Right lobe of liver (tissue), 6 donors: ENCODE measurements around the gene NANOGP8. TPM values are rescaled to one million over a fixed set of nuclear protein-coding genes. Genes with fewer than 3 reads are reported as not detected.
A peak's percentile ranks its signal among the peaks of the same experiment; 100 is the strongest.

Source experiments
- ATAC-seq, 4 donors: fragments of 200-7000 bp; cut with Tn5 transposase; one replicate each; pipeline ENCODE4 v1.9.1; 2020; ENCODE audit warnings: mild to moderate bottlenecking in 4 of 4, moderate library complexity in 4 of 4
- DNase-seq, 3 donors: peaks; one replicate each; pipeline ENCODE4 v3.0.0-alpha.2; 2020
- H3K27ac ChIP-seq, 3 donors: fragments of 200-600 bp; one replicate each; pipeline ENCODE4 v1.8.0; 2022
- H3K27me3 ChIP-seq, 2 donors: fragments of 200-600 bp; one replicate each; pipeline ENCODE4 v1.8.0; 2022
- H3K36me3 ChIP-seq, 4 donors: fragments of 200-600 bp; sonication (generic) in 1 of 4; one replicate each; pipeline versions ENCODE4 v1.5.1 to v1.8.0; 2017 to 2022; ENCODE audit warnings: control low read depth in 1 of 4
- H3K4me1 ChIP-seq, 4 donors: fragments of 200-600 bp; sonication (generic) in 1 of 4; one replicate each; pipeline versions ENCODE4 v1.5.1 to v1.8.0; 2017 to 2022; ENCODE audit warnings: control low read depth in 1 of 4
- H3K4me3 ChIP-seq, 3 donors: fragments of 200-600 bp; one replicate each; pipeline ENCODE4 v1.8.0; 2022
- H3K9me3 ChIP-seq, 4 donors: fragments of 200-600 bp; sonication (generic) in 1 of 4; one replicate each; pipeline versions ENCODE4 v1.5.1 to v1.8.0; 2017 to 2022; ENCODE audit warnings: control low read depth in 1 of 4
- POLR2A ChIP-seq: fragments of 450-650 bp; IDR thresholded peaks from one replicate; pipeline ENCODE4 v1.6.1; 2017; ENCODE audit warnings: antibody characterized with exemption, mild to moderate bottlenecking
- WGBS: methylation state at CpG from one replicate; pipeline ENCODE4 v1.1.6; 2018; ENCODE audit warnings: low coverage, low lambda C conversion rate; ENCODE audit not compliant: insufficient coverage; ENCODE audit errors: missing lambda C conversion rate; 5-methylcytosine and 5-hydroxymethylcytosine counted together
- intact Hi-C, 2 donors: fragments of 100-400 bp; cut with DNase I; formaldehyde crosslinking; loops; one replicate each; pipeline versions ENCODE4 v1.11.2 to v1.14.1; 2022
- total RNA-seq, 6 experiments: library from RNA; depleted of rRNA in 2 of 6; stranded (reverse); fragments of >200 nt in 2 of 6; fragmentation: NEBNext Ultra II Directional in 3 of 6; extraction: Animal tissue kit (Norgen Biotek cat#: 25700) in 3 of 6; gene quantifications; one replicate each; pipeline versions ENCODE4 v1.1.0 to v1.2.4, GENCODE V29; 2016 to 2023
- TF ChIP-seq, protein P1 (sequence below), 4 donors: fragments of 200-600 bp in 3 of 4; fragments of 450-650 bp in 1 of 4; IDR thresholded peaks; one replicate each; pipeline versions ENCODE4 v1.5.1 to v1.8.0; 2016 to 2022; ENCODE audit warnings: antibody characterized with exemption in 4 of 4, mild to moderate bottlenecking in 2 of 4
- donor health status: DM: no; HTN: yes; CAD: no.
- donor health status: DM: no; HTN: no; CAD: no.
- donor health status: DM: no; HTN: no; CAD: no.
- donor health status: DM: no; HTN: yes; CAD: no.
- donor health status: DM: no; HTN: yes; CAD: no.

Gene NANOGP8
- total RNA-seq, 6 experiments from 2014 or later = 0.31 to 0.62 TPM; not detected in 4

DNA sequence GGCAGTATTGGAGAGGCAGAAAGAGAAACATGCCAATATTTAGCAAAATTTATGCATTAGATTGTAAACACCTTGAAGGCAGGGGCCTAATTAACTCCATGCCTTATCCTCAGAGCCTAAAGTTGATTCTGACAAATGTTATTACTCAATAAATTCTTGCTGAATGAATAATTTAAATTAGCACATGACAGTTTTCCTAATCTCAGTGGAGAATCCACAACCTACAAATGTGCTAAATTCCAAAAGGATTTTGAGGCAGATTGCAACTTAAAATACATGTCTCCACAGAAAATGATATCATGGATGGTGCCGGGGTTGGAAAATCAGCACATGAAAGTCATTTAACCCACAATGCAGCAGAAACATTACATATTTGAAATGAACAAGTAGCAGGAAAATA lies 41.1 kb upstream of the NANOGP8 start:
- WGBS = 91% methylated on average over 1 of the region's 1 CpG
- Histone ChIP-seq H3K9me3 (no peaks in the 10 kb centered on the region), H3K27ac (no peak overlapping the region), H3K36me3 (no peaks in the 10 kb centered on the region), H3K4me3 (no peak overlapping the region), H3K4me1 (no peaks in the 10 kb centered on the region), H3K27me3 (no peaks in the 10 kb centered on the region)
- ATAC-seq (no peak), DNase-seq (no peak)
- intact Hi-C loops = no loop called here
- TF ChIP-seq POLR2A = no peak
- TF ChIP-seq, protein P1, sequence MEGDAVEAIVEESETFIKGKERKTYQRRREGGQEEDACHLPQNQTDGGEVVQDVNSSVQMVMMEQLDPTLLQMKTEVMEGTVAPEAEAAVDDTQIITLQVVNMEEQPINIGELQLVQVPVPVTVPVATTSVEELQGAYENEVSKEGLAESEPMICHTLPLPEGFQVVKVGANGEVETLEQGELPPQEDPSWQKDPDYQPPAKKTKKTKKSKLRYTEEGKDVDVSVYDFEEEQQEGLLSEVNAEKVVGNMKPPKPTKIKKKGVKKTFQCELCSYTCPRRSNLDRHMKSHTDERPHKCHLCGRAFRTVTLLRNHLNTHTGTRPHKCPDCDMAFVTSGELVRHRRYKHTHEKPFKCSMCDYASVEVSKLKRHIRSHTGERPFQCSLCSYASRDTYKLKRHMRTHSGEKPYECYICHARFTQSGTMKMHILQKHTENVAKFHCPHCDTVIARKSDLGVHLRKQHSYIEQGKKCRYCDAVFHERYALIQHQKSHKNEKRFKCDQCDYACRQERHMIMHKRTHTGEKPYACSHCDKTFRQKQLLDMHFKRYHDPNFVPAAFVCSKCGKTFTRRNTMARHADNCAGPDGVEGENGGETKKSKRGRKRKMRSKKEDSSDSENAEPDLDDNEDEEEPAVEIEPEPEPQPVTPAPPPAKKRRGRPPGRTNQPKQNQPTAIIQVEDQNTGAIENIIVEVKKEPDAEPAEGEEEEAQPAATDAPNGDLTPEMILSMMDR (IDR thresholded peaks at IDR 0.05) = no peak

DNA sequence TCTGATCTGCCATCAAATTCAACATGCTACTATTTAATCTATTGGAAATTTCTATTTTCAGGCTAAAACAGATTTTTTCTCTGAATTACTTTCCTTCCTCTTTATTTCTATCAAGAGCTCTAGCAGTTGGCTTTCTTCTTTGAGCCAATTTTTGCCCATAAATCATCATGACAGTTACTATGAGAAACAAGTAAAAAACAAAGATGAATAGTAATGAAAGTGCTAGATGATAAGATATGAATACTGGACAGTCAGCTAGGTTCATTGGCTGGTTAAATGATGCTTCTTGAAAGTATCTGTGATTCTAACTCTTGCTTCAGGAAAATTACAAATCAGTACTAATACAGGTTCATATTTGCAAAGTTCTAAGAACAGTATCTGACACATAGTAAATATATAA lies 38.6 kb upstream of the NANOGP8 start:
- H3K27ac ChIP-seq = no peak overlapping the region

DNA sequence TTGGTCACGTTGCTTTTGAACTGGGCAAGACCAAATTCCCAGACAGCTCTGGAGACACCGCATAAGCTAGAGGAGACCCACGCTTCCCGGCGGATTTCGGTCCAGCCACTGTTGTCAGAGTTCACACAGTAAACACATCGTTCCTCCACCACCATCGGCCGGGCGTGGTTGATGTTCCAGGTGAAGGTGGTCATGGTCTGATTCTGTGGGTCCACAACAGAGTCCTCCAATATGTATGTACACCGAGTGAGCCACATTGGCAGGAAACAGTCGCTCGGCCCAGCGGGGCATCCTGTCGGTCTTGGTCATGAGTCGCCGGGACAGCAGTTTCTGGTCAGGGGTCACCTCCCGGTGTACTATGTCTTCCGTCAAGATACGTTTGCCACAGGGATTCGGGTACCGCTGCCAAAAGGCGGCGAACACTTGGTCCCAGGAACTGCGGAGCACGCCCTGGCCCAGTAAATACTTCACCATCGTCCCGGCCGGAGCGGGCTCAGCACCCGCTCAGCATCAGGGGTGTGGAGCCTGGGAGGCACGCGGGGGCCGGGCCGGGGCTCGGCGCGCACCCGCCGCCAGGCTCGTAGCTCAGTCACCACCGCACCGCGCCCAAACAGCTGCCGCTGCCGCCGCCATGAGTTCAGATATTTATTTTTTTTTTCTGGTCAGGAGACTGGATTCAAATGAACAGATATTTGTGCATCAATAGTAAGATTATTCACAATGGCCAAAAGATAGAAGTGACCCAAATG lies 36.7 kb upstream of the NANOGP8 start:
- intact Hi-C loops = no loop called here
- no peak for ATAC-seq

More for the DNA sequence above, 38.6 kb upstream of the NANOGP8 start:
- intact Hi-C loops = no loop called here
- ATAC-seq (no peak), DNase-seq (no peak)
- Histone ChIP-seq H3K9me3 (no peaks in the 10 kb centered on the region), H3K36me3 (no peaks in the 10 kb centered on the region), H3K27me3 (no peaks in the 10 kb centered on the region), H3K4me1 (peaks cover 0 to 17% (median 6%) of the 10 kb centered on the region in 4 donors), H3K4me3 (no peak overlapping the region)
- TF ChIP-seq, protein P1 (IDR thresholded peaks at IDR 0.05) = no peak
- no peak for TF ChIP-seq POLR2A

DNA sequence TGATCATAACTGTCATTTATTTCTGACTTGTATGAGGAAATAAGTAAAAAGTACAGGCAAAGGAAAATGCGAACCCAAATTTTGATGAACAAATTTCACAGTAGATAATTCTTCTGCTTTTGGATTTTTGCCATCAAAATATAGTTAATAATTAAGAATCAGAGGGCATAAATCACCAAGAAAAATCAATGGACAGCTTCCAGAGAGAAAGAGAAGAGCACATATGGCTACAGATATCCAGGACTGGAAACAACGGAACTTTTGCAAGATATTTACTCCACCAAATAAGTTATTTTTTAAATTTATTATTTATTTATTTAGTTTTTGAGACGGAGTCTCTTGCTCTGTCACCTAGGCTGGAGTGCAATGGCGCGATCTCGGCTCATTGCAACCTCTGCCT lies 35.1 kb upstream of the NANOGP8 start:
- H3K4me1 ChIP-seq = peaks cover 0 to 39% (median 19%) of the 10 kb centered on the region in 4 donors
- H3K36me3 ChIP-seq = no peaks in the 10 kb centered on the region
- DNase-seq (no peak), ATAC-seq (peak; percentile 24 to 70 (median 50))
- H3K27me3 ChIP-seq = no peaks in the 10 kb centered on the region
- no peak overlapping the region for H3K4me3 ChIP-seq
- no peak for TF ChIP-seq POLR2A
- TF ChIP-seq, protein P1 (IDR thresholded peaks at IDR 0.05) = no peak
- H3K9me3 ChIP-seq = no peaks in the 10 kb centered on the region
- intact Hi-C loops = no loop called here
- WGBS = 42% methylated on average over 6 of the region's 6 CpGs
- H3K27ac ChIP-seq = peak overlapping the region in 1 of 3 donors; percentile 68

More for the DNA sequence above, 36.7 kb upstream of the NANOGP8 start:
- Histone ChIP-seq H3K4me1 (peaks cover 0 to 28% (median 15%) of the 10 kb centered on the region in 4 donors), H3K27me3 (no peaks in the 10 kb centered on the region), H3K4me3 (no peak overlapping the region), H3K36me3 (no peaks in the 10 kb centered on the region), H3K27ac (no peak overlapping the region), H3K9me3 (no peaks in the 10 kb centered on the region)
- peak in 2 of 3 donors; percentile 16 to 54 for DNase-seq
- TF ChIP-seq, protein P1 (IDR thresholded peaks at IDR 0.05) = no peak
- 98% methylated on average over 15 of the region's 47 CpGs for WGBS
